ENCODE data around the gene FOXN3. TPM values are rescaled to one million over a fixed set of nuclear protein-coding genes. Genes with fewer than 3 reads are reported as not detected.

Gene FOXN3
- total RNA-seq, 4 donors from 2014 or later: 27.4 to 91.4 (median 39.2) TPM

- no peak overlapping the region for H3K27ac ChIP-seq
- peaks cover 0 to 65% (median 0%) of the 10 kb centered on the region in 3 donors for H3K36me3 ChIP-seq
- DNase-seq: no peak
- no peaks in the 10 kb centered on the region for H3K27me3 ChIP-seq
- TF ChIP-seq POLR2A (IDR thresholded peaks at IDR 0.05): no peak
- TF ChIP-seq CTCF (IDR thresholded peaks at IDR 0.05): no peak
- H3K4me3 ChIP-seq: no peak overlapping the region
- H3K9me3 ChIP-seq: no peaks in the 10 kb centered on the region
- 75 to 92% methylated on average over 9 to 10 of the region's 10 CpGs for WGBS, 2 donors
- no peaks in the 10 kb centered on the region for H3K4me1 ChIP-seq
- intact Hi-C loops (cut with DNase I): no loop called here
Measured at GRCh38 chr14:89315493-89316470, 101.3 kb downstream of the FOXN3 start.

GRCh38 chr14:89314274-89314673 is 102.8 kb downstream of the FOXN3 start:
- 96 to 98% methylated on average over 2 of the region's 2 CpGs for whole genome bisulfite sequencing, 2 donors
- no peak for TF ChIP-seq CTCF (IDR thresholded peaks at IDR 0.05)
- TF ChIP-seq POLR2A (IDR thresholded peaks at IDR 0.05): no peak
- no peaks in the 10 kb centered on the region for H3K9me3 ChIP-seq

GRCh38 chr14:89312932-89313331 is 104.1 kb downstream of the FOXN3 start:
- Histone ChIP-seq H3K4me1 (peaks cover 0 to 15% (median 0%) of the 10 kb centered on the region in 3 donors), H3K9me3 (no peaks in the 10 kb centered on the region), H3K4me3 (no peak overlapping the region), H3K36me3 (peaks cover 0 to 59% (median 0%) of the 10 kb centered on the region in 3 donors), H3K27me3 (no peaks in the 10 kb centered on the region), H3K27ac (no peak overlapping the region)
- TF ChIP-seq CTCF (IDR thresholded peaks at IDR 0.05) (no peak), POLR2A (IDR thresholded peaks at IDR 0.05) (no peak)
- intact Hi-C loops (cut with DNase I): no loop called here
- DNase-seq: no peak
- 96 to 97% methylated on average over 4 to 5 of the region's 5 CpGs for WGBS, 2 donors

More at GRCh38 chr14:89314274-89314673, 102.8 kb downstream of the FOXN3 start:
- Histone ChIP-seq H3K27me3 (no peaks in the 10 kb centered on the region), H3K4me3 (no peak overlapping the region), H3K36me3 (peaks cover 0 to 67% (median 0%) of the 10 kb centered on the region in 3 donors), H3K4me1 (peaks cover 0 to 5% (median 0%) of the 10 kb centered on the region in 3 donors), H3K27ac (no peak overlapping the region)
- DNase-seq: no peak
- intact Hi-C loops (cut with DNase I): no loop called here

- Histone ChIP-seq H3K4me3 (no peak overlapping the region), H3K27ac (no peak overlapping the region), H3K36me3 (peaks cover 0 to 33% (median 0%) of the 10 kb centered on the region in 3 donors), H3K27me3 (no peaks in the 10 kb centered on the region), H3K4me1 (peaks cover 2 to 38% (median 8%) of the 10 kb centered on the region in 3 donors), H3K9me3 (no peaks in the 10 kb centered on the region)
- no peak for DNase-seq
- intact Hi-C loops (cut with DNase I): no loop called here
- TF ChIP-seq POLR2A (IDR thresholded peaks at IDR 0.05) (no peak), CTCF (IDR thresholded peaks at IDR 0.05) (no peak)
- 90 to 97% methylated on average over 5 to 9 of the region's 9 CpGs for WGBS, 2 donors
Measured at GRCh38 chr14:89310211-89310610, 106.8 kb downstream of the FOXN3 start.

GRCh38 chr14:89309670-89310177 is 107.3 kb downstream of the FOXN3 start:
- Histone ChIP-seq H3K36me3 (peaks cover 0 to 31% (median 0%) of the 10 kb centered on the region in 3 donors), H3K4me3 (no peak overlapping the region), H3K27me3 (no peaks in the 10 kb centered on the region), H3K4me1 (peaks cover 6 to 42% (median 11%) of the 10 kb centered on the region in 3 donors), H3K27ac (no peak overlapping the region), H3K9me3 (no peaks in the 10 kb centered on the region)
- intact Hi-C loops (cut with DNase I): no loop called here
- TF ChIP-seq CTCF (IDR thresholded peaks at IDR 0.05) (no peak), POLR2A (IDR thresholded peaks at IDR 0.05) (no peak)
- no peak for DNase-seq
- WGBS, 2 donors: 93 to 97% methylated on average over 5 to 11 of the region's 11 CpGs
